OCI-LY1 (cell line): ENCODE measurements around the gene PTPRM.

Source experiments
- H2AFZ ChIP-seq: fragments of 200-600 bp; sonication (generic), shearing (Covaris generic); 2 replicates; pipeline ENCODE4 v1.6.0; 2014; ENCODE audit warnings: antibody characterized with exemption, mild to moderate bottlenecking, low read length
- H3F3A ChIP-seq: fragments of 200-600 bp; sonication (generic), shearing (Covaris generic); 2 replicates; pipeline ENCODE4 v1.6.0; 2014; ENCODE audit warnings: mild to moderate bottlenecking, antibody characterized with exemption, low read length, moderate library complexity; ENCODE audit not compliant: insufficient read depth
- H3K27ac ChIP-seq: fragments of 200-600 bp; sonication (generic); 2 replicates; pipeline ENCODE4 v1.5.1; 2014; ENCODE audit warnings: low read length, mixed run types, mild to moderate bottlenecking, low read depth; ENCODE audit not compliant: poor library complexity, severe bottlenecking
- H3K27me3 ChIP-seq: fragments of 200-600 bp; sonication (generic); 2 replicates; pipeline ENCODE4 v1.6.0; 2014; ENCODE audit warnings: antibody characterized with exemption, mild to moderate bottlenecking, low read length, moderate library complexity; ENCODE audit not compliant: insufficient read depth
- H3K36me3 ChIP-seq: fragments of 200-600 bp; sonication (generic); 2 replicates; pipeline ENCODE4 v1.6.1; 2014; ENCODE audit warnings: mild to moderate bottlenecking, antibody characterized with exemption, low read length, moderate library complexity, mixed read lengths; ENCODE audit not compliant: insufficient read depth
- H3K4me1 ChIP-seq: fragments of 200-600 bp; sonication (generic); 2 replicates; pipeline ENCODE4 v1.5.1; 2014; ENCODE audit warnings: mild to moderate bottlenecking, low read length, moderate library complexity; ENCODE audit not compliant: insufficient read depth, severe bottlenecking
- H3K4me2 ChIP-seq: fragments of 200-600 bp; sonication (generic), shearing (Covaris generic); 2 replicates; pipeline ENCODE4 v1.6.1; 2014; ENCODE audit warnings: low read length
- H3K4me3 ChIP-seq: fragments of 200-600 bp; sonication (generic); 2 replicates; pipeline ENCODE4 v1.5.1; 2014; ENCODE audit warnings: low read length, low read depth, mild to moderate bottlenecking, mixed read lengths; ENCODE audit not compliant: poor library complexity, severe bottlenecking
- H3K79me2 ChIP-seq: fragments of 200-600 bp; shearing (Covaris generic); 2 replicates; pipeline ENCODE4 v1.6.1; 2016; ENCODE audit warnings: mixed run types, low read length, mixed read lengths; ENCODE audit not compliant: insufficient read depth
- H3K9ac ChIP-seq: fragments of 200-600 bp; sonication (generic), shearing (Covaris generic); 2 replicates; pipeline ENCODE4 v1.6.1; 2014; ENCODE audit warnings: mild to moderate bottlenecking, low read length, mixed read lengths
- H3K9me2 ChIP-seq: fragments of 200-600 bp; sonication (generic), shearing (Covaris generic); 2 replicates; pipeline ENCODE4 v1.6.1; 2014; ENCODE audit warnings: low read depth, mild to moderate bottlenecking, low read length, mixed read lengths
- H3K9me3 ChIP-seq: fragments of 200-600 bp; shearing (Covaris generic); 2 replicates; pipeline ENCODE4 v1.6.1; 2014; ENCODE audit warnings: low read length, mixed read lengths
- H4K20me1 ChIP-seq: fragments of 200-600 bp; sonication (generic), shearing (Covaris generic); 2 replicates; pipeline ENCODE4 v1.6.0; 2016; ENCODE audit warnings: mild to moderate bottlenecking, low read length; ENCODE audit not compliant: insufficient read depth
- EZH2 ChIP-seq: fragments of 200-600 bp; sonication (generic), shearing (Covaris generic); IDR thresholded peaks from 2 replicates; pipeline ENCODE4 v1.8.0; 2017; ENCODE audit warnings: borderline replicate concordance, mixed run types, mild to moderate bottlenecking, antibody characterized with exemption, low read length, moderate library complexity, mixed read lengths
- TF ChIP-seq, protein P1 (sequence below): fragments of 200-600 bp; sonication (generic), shearing (Covaris generic); IDR thresholded peaks from 2 replicates; pipeline ENCODE4 v1.5.1; 2017; ENCODE audit warnings: mild to moderate bottlenecking, antibody characterized with exemption, low read length, moderate library complexity, mixed read lengths

The PTPRM gene

DNA sequence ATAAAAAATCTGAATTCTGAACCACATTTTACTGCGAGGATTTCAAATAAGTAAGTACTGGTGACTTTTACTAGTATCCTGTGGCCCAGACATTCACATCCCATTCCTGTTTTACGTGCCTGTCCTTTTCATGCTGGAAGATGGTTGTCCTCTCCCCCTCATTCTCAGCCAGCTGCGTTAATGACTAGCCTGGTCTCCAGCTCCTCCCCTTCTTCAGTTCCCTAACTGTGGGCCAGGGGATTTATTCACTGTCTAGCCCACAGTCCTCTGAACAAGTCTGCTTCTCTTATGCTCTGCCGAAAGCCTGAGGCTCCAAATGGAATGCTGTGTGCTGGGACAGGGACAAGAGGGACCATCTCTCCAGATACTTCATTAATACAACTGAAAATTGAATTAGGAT lies 373.9 kb downstream of the PTPRM start:
- Histone ChIP-seq H3K9me3 (no peaks in the 10 kb centered on the region), H3K36me3 (no peaks in the 10 kb centered on the region), H3K9ac (no peak overlapping the region), H3K27me3 (peaks cover 5% of the 10 kb centered on the region; the same call in 1 of the 2 replicates), H3K4me2 (no peak overlapping the region), H3K4me1 (no peaks in the 10 kb centered on the region), H3K79me2 (no peaks in the 10 kb centered on the region), H2AFZ (no peak overlapping the region), H4K20me1 (no peaks in the 10 kb centered on the region), H3K4me3 (no peak overlapping the region), H3F3A (no peaks in the 10 kb centered on the region), H3K9me2 (no peaks in the 10 kb centered on the region), H3K27ac (no peak overlapping the region)
- TF ChIP-seq, protein P1, sequence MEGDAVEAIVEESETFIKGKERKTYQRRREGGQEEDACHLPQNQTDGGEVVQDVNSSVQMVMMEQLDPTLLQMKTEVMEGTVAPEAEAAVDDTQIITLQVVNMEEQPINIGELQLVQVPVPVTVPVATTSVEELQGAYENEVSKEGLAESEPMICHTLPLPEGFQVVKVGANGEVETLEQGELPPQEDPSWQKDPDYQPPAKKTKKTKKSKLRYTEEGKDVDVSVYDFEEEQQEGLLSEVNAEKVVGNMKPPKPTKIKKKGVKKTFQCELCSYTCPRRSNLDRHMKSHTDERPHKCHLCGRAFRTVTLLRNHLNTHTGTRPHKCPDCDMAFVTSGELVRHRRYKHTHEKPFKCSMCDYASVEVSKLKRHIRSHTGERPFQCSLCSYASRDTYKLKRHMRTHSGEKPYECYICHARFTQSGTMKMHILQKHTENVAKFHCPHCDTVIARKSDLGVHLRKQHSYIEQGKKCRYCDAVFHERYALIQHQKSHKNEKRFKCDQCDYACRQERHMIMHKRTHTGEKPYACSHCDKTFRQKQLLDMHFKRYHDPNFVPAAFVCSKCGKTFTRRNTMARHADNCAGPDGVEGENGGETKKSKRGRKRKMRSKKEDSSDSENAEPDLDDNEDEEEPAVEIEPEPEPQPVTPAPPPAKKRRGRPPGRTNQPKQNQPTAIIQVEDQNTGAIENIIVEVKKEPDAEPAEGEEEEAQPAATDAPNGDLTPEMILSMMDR, result no peak
- no peak for TF ChIP-seq EZH2

DNA sequence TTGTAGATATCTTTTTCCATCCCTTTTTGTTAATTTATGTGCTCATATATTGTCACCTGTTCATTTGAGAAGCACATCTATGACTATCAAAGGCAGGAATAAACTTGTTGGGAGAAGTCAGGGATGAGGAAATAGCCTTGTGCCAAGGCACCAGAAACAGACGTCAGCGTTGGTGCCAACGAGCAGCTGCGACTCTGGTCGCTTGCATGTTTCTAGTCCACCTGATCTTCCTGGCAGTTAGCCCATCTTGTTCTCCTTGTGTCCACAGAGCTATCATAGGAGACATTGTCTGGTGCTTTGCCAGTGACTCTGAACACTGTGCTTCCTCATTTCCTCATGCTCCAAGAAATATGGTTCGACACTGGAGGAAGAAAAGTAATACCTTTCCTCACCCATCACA lies 374.4 kb downstream of the PTPRM start:
- no peaks in the 10 kb centered on the region for H3K9me2 ChIP-seq
- H3K27me3 ChIP-seq, result peaks cover 5% of the 10 kb centered on the region; the same call in 1 of the 2 replicates
- no peaks in the 10 kb centered on the region for H3K79me2 ChIP-seq
- H3K9me3 ChIP-seq, result no peaks in the 10 kb centered on the region
- H3F3A ChIP-seq, result no peaks in the 10 kb centered on the region
- no peaks in the 10 kb centered on the region for H3K4me1 ChIP-seq
- H3K4me2 ChIP-seq, result no peak overlapping the region
- H3K4me3 ChIP-seq, result no peak overlapping the region
- TF ChIP-seq, protein P1, result no peak
- no peak for TF ChIP-seq EZH2
- no peak overlapping the region for H3K9ac ChIP-seq
- H3K36me3 ChIP-seq, result no peaks in the 10 kb centered on the region
- H3K27ac ChIP-seq, result no peak overlapping the region
- H2AFZ ChIP-seq, result no peak overlapping the region
- H4K20me1 ChIP-seq, result no peaks in the 10 kb centered on the region

DNA sequence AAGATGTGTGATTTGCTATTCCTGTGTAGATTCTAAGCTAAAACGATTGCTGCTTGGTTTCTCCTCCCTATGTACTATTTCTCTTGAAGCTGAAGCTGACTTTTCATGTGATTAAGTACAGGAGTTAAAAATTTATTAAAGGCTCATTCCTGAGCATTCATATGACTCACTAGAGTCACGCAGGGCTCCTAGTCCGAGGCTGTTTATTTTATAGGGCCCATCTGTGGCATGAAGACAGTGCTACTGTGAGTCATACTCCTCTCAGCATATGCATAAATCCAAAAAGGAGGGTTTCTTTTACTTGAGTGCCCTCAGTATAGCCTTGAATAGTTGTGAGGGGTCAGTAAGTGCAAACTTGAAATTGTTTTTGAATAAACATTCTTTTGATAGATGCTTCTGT lies 378.8 kb downstream of the PTPRM start:
- H3K27me3 ChIP-seq, result peaks cover 5% of the 10 kb centered on the region; the same call in 1 of the 2 replicates
- H3K4me3 ChIP-seq, result no peak overlapping the region
- H3K9ac ChIP-seq, result no peak overlapping the region
- H3K27ac ChIP-seq, result no peak overlapping the region
- no peaks in the 10 kb centered on the region for H3K4me1 ChIP-seq
- no peaks in the 10 kb centered on the region for H3K36me3 ChIP-seq
- H2AFZ ChIP-seq, result no peak overlapping the region
- no peaks in the 10 kb centered on the region for H3K79me2 ChIP-seq
- H3K9me3 ChIP-seq, result no peaks in the 10 kb centered on the region
- no peaks in the 10 kb centered on the region for H3K9me2 ChIP-seq
- no peaks in the 10 kb centered on the region for H4K20me1 ChIP-seq
- H3F3A ChIP-seq, result no peaks in the 10 kb centered on the region
- H3K4me2 ChIP-seq, result no peak overlapping the region
- TF ChIP-seq, protein P1, result no peak
